Breast epithelium (tissue), 4 donors: Measurements from ENCODE around the gene NAGPA. TPM values are rescaled to one million over a fixed set of nuclear protein-coding genes. Genes with fewer than 3 reads are reported as not detected.

Experiments used
- DNase-seq, 2 donors: peaks; one replicate each; pipeline ENCODE4 v3.0.0-alpha.2; 2019; ENCODE audit warnings: low spot score in 2 of 2
- H3K27ac ChIP-seq, 2 donors: fragments of 200-600 bp; sonication (generic) in 1 of 2; one replicate each; pipeline ENCODE4 v1.5.1; 2016 to 2019; ENCODE audit warnings: mild to moderate bottlenecking in 1 of 2
- H3K27me3 ChIP-seq, 2 donors: fragments of 200-600 bp; sonication (generic) in 1 of 2; one replicate each; pipeline versions ENCODE4 v1.5.1 to v1.6.0; 2017 to 2019; ENCODE audit warnings: control low read depth in 1 of 2, mild to moderate bottlenecking in 1 of 2
- H3K36me3 ChIP-seq: fragments of 200-600 bp; one replicate; pipeline ENCODE4 v1.5.1; 2019
- H3K4me1 ChIP-seq, 2 donors: fragments of 200-600 bp; sonication (generic); one replicate each; pipeline ENCODE4 v1.5.1; 2016 to 2019; ENCODE audit warnings: control low read depth in 1 of 2
- H3K4me3 ChIP-seq, 3 donors: fragments of 200-600 bp; sonication (generic); 1 replicate in 2 of 3; 2 replicates in 1 of 3; pipeline ENCODE4 v1.5.1; 2016 to 2019; ENCODE audit warnings: mild to moderate bottlenecking in 3 of 3, moderate library complexity in 2 of 3
- H3K9me3 ChIP-seq, 2 donors: fragments of 200-600 bp; sonication (generic) in 1 of 2; one replicate each; pipeline ENCODE4 v1.5.1; 2016 to 2019; ENCODE audit warnings: control low read depth in 1 of 2
- POLR2A ChIP-seq: fragments of 450-650 bp; IDR thresholded peaks from one replicate; pipeline ENCODE4 v1.6.1; 2016; ENCODE audit warnings: antibody characterized with exemption, mild to moderate bottlenecking, moderate library complexity
- POLR2AphosphoS5 ChIP-seq, 3 donors: sonication (generic); formaldehyde crosslinking; IDR thresholded peaks; one replicate each; pipeline ENCODE4 v1.6.1; 2017; ENCODE audit warnings: antibody characterized with exemption in 3 of 3
- intact Hi-C: fragments of 100-400 bp; cut with DNase I; formaldehyde crosslinking; loops from one replicate; pipeline ENCODE4 v1.15.1; 2023; ENCODE audit warnings: low total_unique reads
- total RNA-seq, 3 donors: library from RNA; depleted of rRNA; stranded (reverse); fragments of >200 nt; gene quantifications; one replicate each; pipeline ENCODE4 v1.1.0, GENCODE V29; 2016
- TF ChIP-seq, protein P1 (sequence below), 3 donors: fragments of 450-650 bp; IDR thresholded peaks; one replicate each; pipeline ENCODE4 v1.5.1; 2016 to 2017; ENCODE audit warnings: antibody characterized with exemption in 3 of 3, mild to moderate bottlenecking in 3 of 3, moderate library complexity in 3 of 3

The NAGPA gene
- total RNA-seq, 3 donors from 2014 or later, result 18.4 to 26.2 (median 21.8) TPM

DNA sequence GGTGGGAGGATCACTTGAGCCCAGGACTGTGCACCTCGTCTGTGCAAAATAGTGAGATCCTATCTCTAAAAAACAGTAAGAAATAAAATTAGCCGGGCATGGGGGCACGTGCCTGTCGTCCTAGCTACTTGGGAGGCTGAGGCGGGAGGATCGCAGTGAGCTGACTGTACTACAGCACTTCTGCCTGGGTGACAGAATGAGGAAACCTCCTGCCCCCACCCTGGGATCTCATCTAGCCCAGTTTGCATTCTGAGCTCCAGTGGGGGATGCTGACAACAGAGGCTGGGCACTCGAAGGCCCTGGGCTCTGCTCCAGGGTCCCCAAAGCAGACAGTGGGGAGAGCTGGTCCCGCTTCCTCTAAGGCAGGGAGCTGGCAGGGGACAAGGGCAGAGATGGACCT lies 7.1 kb downstream of the NAGPA start:
- Histone ChIP-seq H3K4me1 (no peaks in the 10 kb centered on the region), H3K27ac (no peak overlapping the region), H3K27me3 (no peaks in the 10 kb centered on the region), H3K4me3 (no peak overlapping the region), H3K9me3 (no peaks in the 10 kb centered on the region), H3K36me3 (no peaks in the 10 kb centered on the region)
- intact Hi-C loops, result no loop called here
- TF ChIP-seq POLR2A (no peak), POLR2AphosphoS5 (IDR thresholded peaks at IDR 0.05) (no peak)
- TF ChIP-seq, protein P1, sequence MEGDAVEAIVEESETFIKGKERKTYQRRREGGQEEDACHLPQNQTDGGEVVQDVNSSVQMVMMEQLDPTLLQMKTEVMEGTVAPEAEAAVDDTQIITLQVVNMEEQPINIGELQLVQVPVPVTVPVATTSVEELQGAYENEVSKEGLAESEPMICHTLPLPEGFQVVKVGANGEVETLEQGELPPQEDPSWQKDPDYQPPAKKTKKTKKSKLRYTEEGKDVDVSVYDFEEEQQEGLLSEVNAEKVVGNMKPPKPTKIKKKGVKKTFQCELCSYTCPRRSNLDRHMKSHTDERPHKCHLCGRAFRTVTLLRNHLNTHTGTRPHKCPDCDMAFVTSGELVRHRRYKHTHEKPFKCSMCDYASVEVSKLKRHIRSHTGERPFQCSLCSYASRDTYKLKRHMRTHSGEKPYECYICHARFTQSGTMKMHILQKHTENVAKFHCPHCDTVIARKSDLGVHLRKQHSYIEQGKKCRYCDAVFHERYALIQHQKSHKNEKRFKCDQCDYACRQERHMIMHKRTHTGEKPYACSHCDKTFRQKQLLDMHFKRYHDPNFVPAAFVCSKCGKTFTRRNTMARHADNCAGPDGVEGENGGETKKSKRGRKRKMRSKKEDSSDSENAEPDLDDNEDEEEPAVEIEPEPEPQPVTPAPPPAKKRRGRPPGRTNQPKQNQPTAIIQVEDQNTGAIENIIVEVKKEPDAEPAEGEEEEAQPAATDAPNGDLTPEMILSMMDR (IDR thresholded peaks at IDR 0.05), result no peak
- no peak for DNase-seq

DNA sequence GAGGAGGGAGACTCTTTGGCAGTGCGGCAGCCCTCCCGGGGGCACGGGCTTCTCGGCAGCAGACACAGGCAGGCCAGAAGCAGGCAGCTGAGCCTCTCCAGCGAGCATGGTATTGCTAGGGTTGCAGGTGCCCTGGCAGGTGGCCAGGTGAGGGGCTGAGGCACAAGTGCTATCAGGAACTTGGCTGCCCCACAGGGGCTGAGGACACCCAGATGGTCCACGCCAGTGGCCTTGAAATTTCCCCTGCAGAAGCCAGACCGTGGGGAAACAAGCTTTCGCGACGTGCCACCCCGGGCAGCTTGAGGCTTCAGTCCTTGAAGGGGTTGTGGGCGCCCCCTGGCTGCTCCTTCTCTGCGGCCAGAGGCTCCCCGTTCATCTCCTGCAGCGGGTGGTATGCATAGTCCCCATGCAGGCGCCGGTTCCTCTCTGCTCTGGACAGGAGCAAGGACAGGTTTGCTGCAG lies 8.5 kb downstream of the NAGPA start:
- no peak for DNase-seq
- TF ChIP-seq POLR2AphosphoS5 (IDR thresholded peaks at IDR 0.05), result no peak
- no peak for TF ChIP-seq POLR2A
- TF ChIP-seq, protein P1 (IDR thresholded peaks at IDR 0.05), result no peak
- H3K4me3 ChIP-seq, result no peak overlapping the region

DNA sequence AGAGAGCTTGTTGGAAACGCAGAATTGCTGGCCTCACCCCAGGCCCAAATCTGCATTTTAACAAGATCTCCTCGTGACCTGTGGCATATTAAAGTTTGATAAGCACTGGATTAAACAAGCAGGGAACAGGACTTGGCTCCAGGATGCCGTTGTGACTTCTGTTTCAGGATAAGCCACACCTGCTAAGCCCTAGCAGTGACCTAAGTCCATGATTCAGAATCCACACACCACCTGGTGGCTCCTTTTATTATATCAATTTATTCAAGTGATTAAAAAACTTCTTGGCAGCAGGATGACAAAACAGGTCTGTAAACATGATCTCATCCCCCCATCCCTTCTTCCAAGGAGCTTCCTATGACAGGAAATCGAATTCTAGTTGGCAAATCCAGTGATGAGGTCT lies 9.1 kb downstream of the NAGPA start:
- Histone ChIP-seq H3K36me3 (no peaks in the 10 kb centered on the region), H3K4me1 (no peaks in the 10 kb centered on the region), H3K4me3 (no peak overlapping the region), H3K27ac (no peak overlapping the region), H3K27me3 (no peaks in the 10 kb centered on the region), H3K9me3 (no peaks in the 10 kb centered on the region)
- no peak for DNase-seq
- TF ChIP-seq POLR2AphosphoS5 (IDR thresholded peaks at IDR 0.05), result no peak
- TF ChIP-seq, protein P1 (IDR thresholded peaks at IDR 0.05), result peak in 1 of 3 donors; percentile 9
- intact Hi-C loops, result no loop called here

More for the DNA sequence above, 8.5 kb downstream of the NAGPA start:
- Histone ChIP-seq H3K4me1 (no peaks in the 10 kb centered on the region), H3K27ac (no peak overlapping the region), H3K36me3 (no peaks in the 10 kb centered on the region), H3K27me3 (no peaks in the 10 kb centered on the region), H3K9me3 (no peaks in the 10 kb centered on the region)
- intact Hi-C loops, result no loop called here

DNA sequence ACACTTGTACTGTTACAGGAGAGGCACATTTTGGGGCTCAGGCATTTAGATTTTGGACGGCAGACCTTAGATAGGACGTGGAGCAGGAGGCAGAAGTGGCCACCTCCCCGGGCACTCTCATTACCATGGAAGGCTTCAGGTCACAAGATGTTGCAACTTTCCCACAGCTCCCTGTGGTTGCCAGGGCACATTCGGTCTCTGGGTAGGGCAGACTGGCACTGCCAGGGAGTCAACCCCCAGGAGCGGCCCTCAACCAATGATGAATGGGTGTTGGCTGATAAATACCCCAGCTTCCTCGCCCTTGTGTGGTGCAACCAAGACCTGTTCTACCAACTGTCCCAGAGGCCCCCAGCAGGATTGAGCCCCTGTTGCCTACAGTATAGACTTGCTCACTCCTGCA lies 11.2 kb downstream of the NAGPA start:
- no peaks in the 10 kb centered on the region for H3K4me1 ChIP-seq
- no peak overlapping the region for H3K27ac ChIP-seq
- no peak for TF ChIP-seq POLR2AphosphoS5 (IDR thresholded peaks at IDR 0.05)
- TF ChIP-seq, protein P1 (IDR thresholded peaks at IDR 0.05), result no peak
- no peak for TF ChIP-seq POLR2A
- H3K27me3 ChIP-seq, result no peaks in the 10 kb centered on the region
- intact Hi-C loops, result no loop called here
- H3K9me3 ChIP-seq, result no peaks in the 10 kb centered on the region
- DNase-seq, result no peak
- no peaks in the 10 kb centered on the region for H3K36me3 ChIP-seq
- no peak overlapping the region for H3K4me3 ChIP-seq

DNA sequence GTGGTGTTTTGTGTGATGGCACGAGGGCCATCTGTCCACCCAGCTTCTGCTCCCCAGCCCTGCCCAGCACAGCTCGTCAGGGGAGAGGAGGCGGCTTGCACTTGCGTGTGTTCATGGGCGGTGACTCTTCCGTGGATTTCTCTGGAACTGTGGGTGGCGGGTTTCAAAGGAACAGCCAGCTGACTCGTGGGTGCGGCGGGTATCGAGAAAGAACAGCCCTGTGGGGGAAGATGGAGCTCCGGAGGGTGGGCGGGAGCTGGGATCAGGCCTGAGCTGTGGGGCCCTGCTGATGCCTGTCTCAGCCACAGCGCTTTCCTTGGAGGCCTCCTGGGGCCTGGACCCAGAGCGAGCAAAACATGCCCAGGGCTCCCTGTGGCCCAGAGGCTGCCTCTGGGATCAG lies 13.2 kb downstream of the NAGPA start:
- Histone ChIP-seq H3K4me1 (no peaks in the 10 kb centered on the region), H3K27me3 (no peaks in the 10 kb centered on the region), H3K9me3 (no peaks in the 10 kb centered on the region), H3K27ac (no peak overlapping the region), H3K4me3 (no peak overlapping the region), H3K36me3 (no peaks in the 10 kb centered on the region)
- intact Hi-C loops, result no loop called here
- TF ChIP-seq, protein P1 (IDR thresholded peaks at IDR 0.05), result no peak
- no peak for DNase-seq
